VCaP (cell line): Measurements from ENCODE around the gene TMEM178B.
A peak's percentile ranks its signal among the peaks of the same experiment; 100 is the strongest.

ENCODE experiments used
- H3K27ac ChIP-seq: fragments of 450-650 bp; 2 replicates; pipeline ENCODE4 v1.5.1; 2017
- TF ChIP-seq, protein P1 (sequence below): fragments of 450-650 bp; conservative IDR thresholded peaks from 2 replicates; pipeline ENCODE4 v1.5.1; 2017; ENCODE audit warnings: mild to moderate bottlenecking, moderate library complexity

Gene TMEM178B

DNA sequence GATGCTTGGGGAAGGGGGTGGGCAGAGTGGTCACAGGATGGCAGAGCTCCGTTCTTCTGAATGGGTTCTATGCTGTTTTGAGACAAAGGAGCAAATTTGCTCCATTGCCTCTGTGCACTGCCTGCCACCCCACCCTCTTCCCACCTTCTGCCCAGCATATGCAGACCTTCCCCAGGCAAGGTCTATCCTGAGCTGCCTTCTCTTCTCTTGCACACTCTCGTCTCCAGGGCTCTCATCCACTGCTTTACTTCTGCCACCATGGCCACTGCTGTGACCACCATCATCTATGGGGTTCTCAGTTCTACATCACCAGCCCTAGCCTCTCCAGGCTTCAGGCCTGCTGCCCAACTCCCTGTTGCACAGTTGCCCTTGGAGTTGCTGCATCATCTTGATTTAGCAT is 230.4 kb downstream of the TMEM178B start:
- TF ChIP-seq, protein P1, sequence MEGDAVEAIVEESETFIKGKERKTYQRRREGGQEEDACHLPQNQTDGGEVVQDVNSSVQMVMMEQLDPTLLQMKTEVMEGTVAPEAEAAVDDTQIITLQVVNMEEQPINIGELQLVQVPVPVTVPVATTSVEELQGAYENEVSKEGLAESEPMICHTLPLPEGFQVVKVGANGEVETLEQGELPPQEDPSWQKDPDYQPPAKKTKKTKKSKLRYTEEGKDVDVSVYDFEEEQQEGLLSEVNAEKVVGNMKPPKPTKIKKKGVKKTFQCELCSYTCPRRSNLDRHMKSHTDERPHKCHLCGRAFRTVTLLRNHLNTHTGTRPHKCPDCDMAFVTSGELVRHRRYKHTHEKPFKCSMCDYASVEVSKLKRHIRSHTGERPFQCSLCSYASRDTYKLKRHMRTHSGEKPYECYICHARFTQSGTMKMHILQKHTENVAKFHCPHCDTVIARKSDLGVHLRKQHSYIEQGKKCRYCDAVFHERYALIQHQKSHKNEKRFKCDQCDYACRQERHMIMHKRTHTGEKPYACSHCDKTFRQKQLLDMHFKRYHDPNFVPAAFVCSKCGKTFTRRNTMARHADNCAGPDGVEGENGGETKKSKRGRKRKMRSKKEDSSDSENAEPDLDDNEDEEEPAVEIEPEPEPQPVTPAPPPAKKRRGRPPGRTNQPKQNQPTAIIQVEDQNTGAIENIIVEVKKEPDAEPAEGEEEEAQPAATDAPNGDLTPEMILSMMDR = no peak
- H3K27ac ChIP-seq = no peak overlapping the region

DNA sequence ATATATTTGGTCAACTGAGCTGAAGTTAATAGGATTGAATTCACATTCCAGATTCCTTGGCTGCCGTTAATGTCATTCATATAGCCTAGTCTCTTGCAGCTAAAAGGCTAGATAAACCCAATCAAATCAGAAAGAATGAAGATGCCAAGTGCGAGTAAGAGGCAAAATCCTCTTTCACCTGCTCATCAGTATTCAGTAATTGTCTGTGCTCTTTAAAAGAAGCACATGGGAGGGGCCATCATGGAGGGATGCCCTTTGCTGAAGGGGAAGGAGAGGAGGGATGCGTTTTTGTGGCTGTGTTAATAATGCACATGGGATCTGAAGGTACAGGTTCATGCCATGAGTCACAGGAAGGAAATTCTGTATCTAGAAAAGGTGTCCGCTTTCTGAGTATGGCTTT is 232.2 kb downstream of the TMEM178B start:
- TF ChIP-seq, protein P1 = no peak
- no peak overlapping the region for H3K27ac ChIP-seq

DNA sequence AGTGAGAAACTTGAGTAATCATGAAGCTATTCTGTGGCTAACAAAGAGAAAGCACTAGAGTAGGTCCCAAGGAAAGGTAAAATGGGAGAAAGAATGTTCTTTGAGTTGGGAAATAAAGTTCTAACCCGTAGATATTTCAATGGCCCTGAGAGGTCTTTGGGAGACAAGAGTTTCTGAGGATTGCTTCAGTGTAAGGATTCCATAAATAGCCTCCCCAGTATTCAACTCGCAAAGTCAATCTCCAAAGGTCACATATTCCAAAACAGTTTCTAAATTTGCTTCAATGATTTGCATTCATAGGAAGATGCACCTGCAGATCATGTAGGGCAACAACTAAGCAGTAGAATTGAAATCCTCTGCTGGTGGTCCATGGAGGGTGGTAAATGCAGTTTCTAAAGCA is 238.5 kb downstream of the TMEM178B start:
- H3K27ac ChIP-seq = no peak overlapping the region
- TF ChIP-seq, protein P1 = no peak

DNA sequence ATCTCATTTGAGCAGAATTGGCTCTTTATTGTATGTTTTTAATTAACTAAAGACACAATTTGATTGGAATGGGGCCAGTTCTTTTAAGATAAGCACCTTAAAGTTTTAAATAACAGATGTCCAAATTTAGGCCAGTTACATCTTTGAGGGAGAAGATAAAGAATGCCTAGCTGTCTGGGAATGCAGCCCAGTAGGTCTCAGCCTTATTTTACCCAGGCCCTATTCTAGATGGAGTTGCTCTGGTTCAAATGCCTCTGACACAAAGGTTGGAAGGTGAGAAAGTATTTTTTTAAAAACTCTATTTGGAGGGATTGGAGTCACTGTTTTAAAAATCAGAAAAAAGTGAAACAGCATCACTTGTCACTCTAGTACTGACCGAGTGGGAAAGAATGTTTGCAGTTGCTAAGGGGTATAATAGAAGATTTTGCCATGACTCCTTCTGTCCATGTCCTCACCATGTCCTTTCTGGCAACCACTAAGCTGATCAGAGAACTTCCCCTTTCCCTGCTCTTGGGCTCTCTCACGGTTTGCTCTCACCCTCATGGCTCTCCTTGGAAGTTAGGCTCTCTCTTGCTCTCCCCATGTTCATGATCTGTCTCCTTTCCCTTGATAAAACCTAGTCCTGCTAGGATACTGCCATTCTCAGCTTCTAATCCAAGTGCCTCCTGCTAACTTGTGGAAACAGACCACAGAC is 239.1 kb downstream of the TMEM178B start:
- TF ChIP-seq, protein P1 = no peak
- no peak overlapping the region for H3K27ac ChIP-seq

DNA sequence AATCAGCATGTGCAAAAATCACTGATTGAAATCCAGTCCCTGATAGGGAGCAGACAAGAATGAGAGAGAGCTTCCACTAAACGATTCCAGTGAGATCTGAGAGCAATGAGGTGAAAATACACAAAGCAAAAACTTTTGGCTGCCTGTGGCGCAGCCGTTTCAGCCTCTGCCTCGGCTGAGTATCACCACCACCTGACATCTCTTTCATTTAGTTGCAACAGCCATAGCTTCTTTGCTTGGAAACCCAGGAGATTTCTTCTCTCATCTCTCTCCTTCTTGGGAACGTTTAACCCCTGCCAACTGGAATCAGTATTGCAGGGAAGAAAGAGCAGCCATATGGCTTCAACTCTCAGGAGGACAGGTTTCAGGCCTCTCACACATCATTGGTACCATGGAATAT is 240.0 kb downstream of the TMEM178B start:
- TF ChIP-seq, protein P1 = no peak
- H3K27ac ChIP-seq = no peak overlapping the region

DNA sequence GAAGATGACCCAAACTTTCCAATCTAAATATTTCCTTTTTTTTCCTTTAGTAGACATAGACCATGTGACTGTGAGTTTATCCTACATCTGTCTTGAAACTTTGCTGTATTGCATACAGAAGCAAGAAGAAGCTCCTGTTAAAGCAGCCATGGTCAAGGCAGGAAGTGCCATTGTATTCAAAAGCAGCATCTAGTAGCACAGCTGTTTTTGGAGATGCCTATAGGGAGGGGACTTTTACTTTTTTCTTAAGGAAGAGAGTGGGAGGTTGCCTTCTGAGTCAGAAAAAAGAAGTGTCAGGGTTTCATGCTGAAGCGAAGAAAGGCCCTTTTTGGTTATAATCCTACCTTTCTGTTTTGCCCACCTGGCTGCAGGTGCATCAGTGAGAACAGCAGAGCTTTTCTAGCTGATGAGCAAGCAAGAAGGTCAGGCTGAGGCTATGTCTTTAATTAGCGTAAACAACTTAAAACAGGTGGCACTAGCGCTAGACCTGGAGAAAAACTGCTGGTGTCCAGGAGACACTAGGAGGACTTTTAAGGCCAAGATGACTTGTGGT is 243.2 kb downstream of the TMEM178B start:
- TF ChIP-seq, protein P1 = no peak
- H3K27ac ChIP-seq = peak overlapping the region; percentile 29

DNA sequence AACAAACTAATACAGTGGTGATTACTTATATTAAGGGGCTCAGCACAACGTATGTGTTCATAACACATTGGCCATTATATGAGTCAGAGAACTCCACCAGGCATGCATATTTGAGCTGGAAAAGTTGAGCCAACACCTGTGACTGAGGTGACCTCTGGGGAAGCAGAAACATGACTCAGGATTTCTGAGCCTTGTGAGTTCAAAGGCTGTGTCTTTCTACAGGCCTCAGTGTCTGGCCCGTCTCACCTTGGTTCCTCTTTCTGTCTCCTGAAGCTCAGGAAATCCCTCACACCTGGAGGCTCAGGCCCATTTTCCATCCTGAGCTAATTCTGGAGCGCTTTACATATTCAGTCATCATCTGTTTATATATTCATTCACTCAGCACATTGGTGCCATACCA is 246.4 kb downstream of the TMEM178B start:
- TF ChIP-seq, protein P1 = no peak
- H3K27ac ChIP-seq = no peak overlapping the region
